Islet precursor cell (in vitro differentiated cells): ENCODE results near the gene ARPC2.
A peak's percentile ranks its signal among the peaks of the same experiment; 100 is the strongest.

Experiments used
- DNase-seq: peaks from one replicate; pipeline ENCODE4 v3.0.0-alpha.2; 2018

The ARPC2 gene

GRCh38 chr2:218217360-218218267 lies 625 bp downstream of the ARPC2 start:
- DNase-seq: peak; percentile 64

GRCh38 chr2:218218268-218219185 lies 1.5 kb downstream of the ARPC2 start:
- no peak for DNase-seq

GRCh38 chr2:218219934-218220333 lies 2.9 kb downstream of the ARPC2 start:
- no peak for DNase-seq

GRCh38 chr2:218221000-218221399 lies 4.0 kb downstream of the ARPC2 start:
- no peak for DNase-seq

- DNase-seq: no peak
These were observed 6.1 kb downstream of the ARPC2 start for GRCh38 chr2:218223046-218223445.

- no peak for DNase-seq
These were observed 7.2 kb downstream of the ARPC2 start for GRCh38 chr2:218224186-218224585.

GRCh38 chr2:218226903-218227302 lies 9.9 kb downstream of the ARPC2 start:
- no peak for DNase-seq

- DNase-seq: no peak
These were observed 11.5 kb downstream of the ARPC2 start for GRCh38 chr2:218228366-218229090.

GRCh38 chr2:218229239-218229638 lies 12.2 kb downstream of the ARPC2 start:
- DNase-seq: no peak

- DNase-seq: peak; percentile 60
These were observed 12.9 kb downstream of the ARPC2 start for GRCh38 chr2:218229851-218230250.

GRCh38 chr2:218230882-218231281 lies 13.9 kb downstream of the ARPC2 start:
- DNase-seq: no peak

- no peak for DNase-seq
These were observed 16.6 kb downstream of the ARPC2 start for GRCh38 chr2:218233543-218233942.

- no peak for DNase-seq
These were observed 17.5 kb downstream of the ARPC2 start for GRCh38 chr2:218234521-218234920.

- no peak for DNase-seq
These were observed 18.0 kb downstream of the ARPC2 start for GRCh38 chr2:218235017-218235416.

- DNase-seq: no peak
These were observed 19.8 kb downstream of the ARPC2 start for GRCh38 chr2:218236829-218237228.

- DNase-seq: no peak
These were observed 21.9 kb downstream of the ARPC2 start for GRCh38 chr2:218238887-218239286.

- no peak for DNase-seq
These were observed 27.2 kb downstream of the ARPC2 start for GRCh38 chr2:218244204-218244603.

- no peak for DNase-seq
These were observed 27.7 kb downstream of the ARPC2 start for GRCh38 chr2:218244665-218245064.

GRCh38 chr2:218245214-218245613 lies 28.2 kb downstream of the ARPC2 start:
- DNase-seq: no peak

- DNase-seq: no peak
These were observed 32.7 kb downstream of the ARPC2 start for GRCh38 chr2:218249691-218250090.

GRCh38 chr2:218252509-218253231 lies 35.7 kb downstream of the ARPC2 start:
- no peak for DNase-seq

- DNase-seq: no peak
These were observed 36.2 kb downstream of the ARPC2 start for GRCh38 chr2:218253232-218253625.
